SK-N-SH treated with all-trans-retinoic acid at 6 μM for 48 hours (cell line): ENCODE data around the gene FAAP100.

Source experiments
- ATAC-seq: fragments of 200-7000 bp; cut with Tn5 transposase; 3 replicates; pipeline ENCODE4 v1.9.1; 2020; ENCODE audit warnings: mild to moderate bottlenecking, moderate library complexity
- ARNTL ChIP-seq: fragments of 450-650 bp; formaldehyde crosslinking; IDR thresholded peaks from 2 replicates; pipeline ENCODE4 v1.5.0; 2020; ENCODE audit warnings: low read depth, mild to moderate bottlenecking, moderate library complexity, borderline replicate concordance
- CREB5 ChIP-seq: fragments of 250-450 bp; sonication (Bioruptor Pico); IDR thresholded peaks from 2 replicates; pipeline ENCODE4 v1.5.1; 2020; ENCODE audit warnings: low read depth, mild to moderate bottlenecking, moderate library complexity
- CSRNP3 ChIP-seq: fragments of 250-450 bp; sonication (Bioruptor Pico); IDR thresholded peaks from 2 replicates; pipeline ENCODE4 v1.5.1; 2021; ENCODE audit warnings: mild to moderate bottlenecking, moderate library complexity
- ESRRG ChIP-seq: fragments of 250-450 bp; sonication (Bioruptor Pico); IDR thresholded peaks from 2 replicates; pipeline ENCODE4 v1.6.1; 2021; ENCODE audit warnings: mild to moderate bottlenecking
- GLIS3 ChIP-seq: fragments of 250-450 bp; sonication (Bioruptor Pico); IDR thresholded peaks from 2 replicates; pipeline ENCODE4 v1.5.0; 2020; ENCODE audit warnings: mild to moderate bottlenecking, moderate library complexity
- ISL1 ChIP-seq: fragments of 250-450 bp; sonication (Bioruptor Pico); IDR thresholded peaks from 2 replicates; pipeline ENCODE4 v2.1.2; 2022; ENCODE audit warnings: mild to moderate bottlenecking, moderate library complexity
- OSR1 ChIP-seq: fragments of 250-450 bp; sonication (Bioruptor Pico); IDR thresholded peaks from 2 replicates; pipeline ENCODE4 v1.8.0; 2022; ENCODE audit warnings: moderate library complexity, mild to moderate bottlenecking, inconsistent platforms
- PATZ1 ChIP-seq: fragments of 250-450 bp; sonication (Bioruptor Pico); IDR thresholded peaks from 2 replicates; pipeline ENCODE4 v1.8.0; 2020; ENCODE audit warnings: mild to moderate bottlenecking, moderate library complexity, borderline replicate concordance
- PPARA ChIP-seq: fragments of 250-450 bp; sonication (Bioruptor Pico); IDR thresholded peaks from 2 replicates; pipeline ENCODE4 v1.5.0; 2020; ENCODE audit warnings: mild to moderate bottlenecking, borderline replicate concordance
- RARB ChIP-seq: fragments of 250-450 bp; sonication (Bioruptor Pico); IDR thresholded peaks from 2 replicates; pipeline ENCODE4 v1.8.0; 2021; ENCODE audit warnings: mild to moderate bottlenecking, moderate library complexity
- SNAI2 ChIP-seq: fragments of 250-450 bp; sonication (Bioruptor Pico); IDR thresholded peaks from 2 replicates; pipeline ENCODE4 v1.5.0; 2020; ENCODE audit warnings: mild to moderate bottlenecking, moderate library complexity
- TCF4 ChIP-seq: fragments of 250-450 bp; sonication (Bioruptor Pico); IDR thresholded peaks from 2 replicates; pipeline ENCODE4 v1.8.0; 2021; ENCODE audit warnings: mild to moderate bottlenecking, moderate library complexity, borderline replicate concordance
- TSHZ2 ChIP-seq: fragments of 250-450 bp; sonication (Bioruptor Pico); IDR thresholded peaks from 2 replicates; pipeline ENCODE4 v1.5.0; 2020; ENCODE audit warnings: mild to moderate bottlenecking, moderate library complexity
- ZC3H10 ChIP-seq: fragments of 250-450 bp; sonication (Bioruptor Pico); IDR thresholded peaks from 2 replicates; pipeline ENCODE4 v1.5.1; 2021; ENCODE audit warnings: mild to moderate bottlenecking, moderate library complexity
- ZFP3 ChIP-seq: fragments of 250-450 bp; sonication (Bioruptor Pico); IDR thresholded peaks from 2 replicates; pipeline ENCODE4 v1.5.0; 2020; ENCODE audit warnings: mild to moderate bottlenecking, moderate library complexity
- ZFP30 ChIP-seq: fragments of 450-650 bp; formaldehyde crosslinking; IDR thresholded peaks from 2 replicates; pipeline ENCODE4 v1.5.0; 2022; ENCODE audit warnings: mild to moderate bottlenecking, moderate library complexity
- ZNF565 ChIP-seq: fragments of 450-650 bp; formaldehyde crosslinking; conservative IDR thresholded peaks from 2 replicates; pipeline ENCODE4 v1.5.0; 2020; ENCODE audit warnings: low read depth, mild to moderate bottlenecking, moderate library complexity
- ZNF70 ChIP-seq: fragments of 450-650 bp; formaldehyde crosslinking; IDR thresholded peaks from 2 replicates; pipeline ENCODE4 v1.5.0; 2020; ENCODE audit warnings: mild to moderate bottlenecking, moderate library complexity
- ZNF8 ChIP-seq: fragments of 450-650 bp; formaldehyde crosslinking; IDR thresholded peaks from 2 replicates; pipeline ENCODE4 v1.5.0; 2020; ENCODE audit warnings: mild to moderate bottlenecking, moderate library complexity

The FAAP100 gene

GRCh38 chr17:81580481-81580880 lies 28.3 kb upstream of the FAAP100 start:
- TF ChIP-seq OSR1 (CRISPR knock-in tag): no peak
- no peak for TF ChIP-seq GLIS3 (CRISPR knock-in tag)
- no peak for TF ChIP-seq CREB5 (CRISPR knock-in tag)
- TF ChIP-seq ZNF8 (CRISPR knock-in tag): no peak
- TF ChIP-seq TCF4 (CRISPR knock-in tag): no peak
- no peak for TF ChIP-seq TSHZ2 (CRISPR knock-in tag)
- TF ChIP-seq ZFP3 (CRISPR knock-in tag): no peak
- TF ChIP-seq PATZ1 (CRISPR knock-in tag): no peak
- no peak for TF ChIP-seq ISL1 (CRISPR knock-in tag)
- TF ChIP-seq ESRRG: no peak
- no peak for TF ChIP-seq ARNTL
- no peak for ATAC-seq

GRCh38 chr17:81579821-81580321 lies 27.7 kb upstream of the FAAP100 start:
- TF ChIP-seq CREB5 (CRISPR knock-in tag) (no peak), ZFP30 (no peak), ZNF70 (CRISPR knock-in tag) (no peak), ZC3H10 (CRISPR knock-in tag) (no peak), ESRRG (no peak), GLIS3 (CRISPR knock-in tag) (no peak), SNAI2 (CRISPR knock-in tag) (no peak), CSRNP3 (no peak), ZFP3 (CRISPR knock-in tag) (no peak)
- ATAC-seq: peak; percentile 4; the same call in 2 of the 3 replicates

GRCh38 chr17:81579298-81579697 lies 27.1 kb upstream of the FAAP100 start:
- TF ChIP-seq PATZ1 (CRISPR knock-in tag) (no peak), ISL1 (CRISPR knock-in tag) (no peak), ZNF565 (CRISPR knock-in tag) (no peak), ZFP3 (CRISPR knock-in tag) (no peak), RARB (CRISPR knock-in tag) (no peak), TSHZ2 (CRISPR knock-in tag) (no peak), CREB5 (CRISPR knock-in tag) (no peak), ZFP30 (no peak), ZC3H10 (CRISPR knock-in tag) (no peak), SNAI2 (CRISPR knock-in tag) (no peak), PPARA (CRISPR knock-in tag) (no peak), ARNTL (no peak)

More at GRCh38 chr17:81579298-81579697, 27.1 kb upstream of the FAAP100 start:
- ATAC-seq: no peak
